ENCODE results near the gene SGTA. TPM values are rescaled to one million over a fixed set of nuclear protein-coding genes. Genes with fewer than 3 reads are reported as not detected.

Gene SGTA
- total RNA-seq, 2 donors from 2014 or later, result 73.9 to 81.5 TPM

DNA sequence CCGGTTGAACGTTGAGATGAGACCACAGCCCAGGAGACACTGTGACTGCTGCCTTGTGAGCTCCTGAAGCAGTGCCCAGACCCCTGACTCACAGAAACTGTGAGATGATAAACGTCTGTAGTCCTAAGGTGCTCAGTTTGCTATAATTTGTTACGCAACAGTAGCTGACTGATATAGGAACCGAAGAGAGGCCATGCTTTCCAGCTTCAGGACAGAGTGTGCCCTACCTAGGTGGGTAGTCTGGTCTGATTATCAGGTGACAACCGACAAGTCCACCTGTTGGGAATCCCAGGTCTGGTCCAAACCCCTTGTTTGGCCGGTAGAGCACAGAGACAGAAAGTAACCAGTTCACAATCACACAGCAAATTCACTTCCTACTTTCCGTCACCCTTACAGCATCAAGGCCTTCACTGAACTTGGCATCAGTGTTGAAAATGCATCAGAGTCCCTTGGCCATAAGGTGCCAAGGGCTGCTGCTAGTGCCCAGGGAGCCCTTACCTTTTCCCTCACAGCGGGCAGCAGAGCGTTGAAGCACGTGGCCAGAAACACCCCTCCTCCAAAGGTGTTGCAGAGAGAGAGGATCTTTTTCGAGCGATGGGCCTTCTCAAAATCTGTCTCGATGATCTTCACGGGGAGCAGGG lies 46.4 kb downstream of the SGTA start:
- peaks cover 41% of the 10 kb centered on the region for H3K36me3 Mint-ChIP-seq (ENCODE audit: low read depth)
- TF ChIP-seq, protein P1, sequence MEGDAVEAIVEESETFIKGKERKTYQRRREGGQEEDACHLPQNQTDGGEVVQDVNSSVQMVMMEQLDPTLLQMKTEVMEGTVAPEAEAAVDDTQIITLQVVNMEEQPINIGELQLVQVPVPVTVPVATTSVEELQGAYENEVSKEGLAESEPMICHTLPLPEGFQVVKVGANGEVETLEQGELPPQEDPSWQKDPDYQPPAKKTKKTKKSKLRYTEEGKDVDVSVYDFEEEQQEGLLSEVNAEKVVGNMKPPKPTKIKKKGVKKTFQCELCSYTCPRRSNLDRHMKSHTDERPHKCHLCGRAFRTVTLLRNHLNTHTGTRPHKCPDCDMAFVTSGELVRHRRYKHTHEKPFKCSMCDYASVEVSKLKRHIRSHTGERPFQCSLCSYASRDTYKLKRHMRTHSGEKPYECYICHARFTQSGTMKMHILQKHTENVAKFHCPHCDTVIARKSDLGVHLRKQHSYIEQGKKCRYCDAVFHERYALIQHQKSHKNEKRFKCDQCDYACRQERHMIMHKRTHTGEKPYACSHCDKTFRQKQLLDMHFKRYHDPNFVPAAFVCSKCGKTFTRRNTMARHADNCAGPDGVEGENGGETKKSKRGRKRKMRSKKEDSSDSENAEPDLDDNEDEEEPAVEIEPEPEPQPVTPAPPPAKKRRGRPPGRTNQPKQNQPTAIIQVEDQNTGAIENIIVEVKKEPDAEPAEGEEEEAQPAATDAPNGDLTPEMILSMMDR (conservative IDR thresholded peaks at IDR 0.05), result no peak
- H3K27ac ChIP-seq (ENCODE audit: low read depth, low read length), result no peak overlapping the region
- H3K4me3 ChIP-seq (ENCODE audit: low read length), result no peak overlapping the region
- H3K27me3 Mint-ChIP-seq (ENCODE audit: insufficient read depth), result peaks cover 4% of the 10 kb centered on the region
- H3K27me3 ChIP-seq (ENCODE audit: control insufficient read depth, insufficient read depth, low read length, poor library complexity, severe bottlenecking), result peaks cover 9% of the 10 kb centered on the region
- DNase-seq, result no peak
- H3K4me3 Mint-ChIP-seq, result no peak overlapping the region
- H3K27ac Mint-ChIP-seq, result no peak overlapping the region
- peaks cover 17% of the 10 kb centered on the region for H3K36me3 ChIP-seq (ENCODE audit: control insufficient read depth, insufficient read depth, low read length)
- peaks cover 4% of the 10 kb centered on the region for H3K4me1 Mint-ChIP-seq
- H3K9me3 Mint-ChIP-seq, result peaks cover 3% of the 10 kb centered on the region
- 95 to 100% methylated on average over 11 to 15 of the region's 15 CpGs for WGBS, 2 experiments (ENCODE audit: insufficient coverage in 1 of 2, insufficient read length in 1 of 2)
- H3K4me1 ChIP-seq (ENCODE audit: control insufficient read depth, insufficient read depth, low read length), result peaks cover 3% of the 10 kb centered on the region
- H3K9me3 ChIP-seq (ENCODE audit: control insufficient read depth, low read length), result peaks cover 6% of the 10 kb centered on the region
- no peak overlapping the region for H3K9ac ChIP-seq (ENCODE audit: extremely low read depth, low read length, poor library complexity, severe bottlenecking)

DNA sequence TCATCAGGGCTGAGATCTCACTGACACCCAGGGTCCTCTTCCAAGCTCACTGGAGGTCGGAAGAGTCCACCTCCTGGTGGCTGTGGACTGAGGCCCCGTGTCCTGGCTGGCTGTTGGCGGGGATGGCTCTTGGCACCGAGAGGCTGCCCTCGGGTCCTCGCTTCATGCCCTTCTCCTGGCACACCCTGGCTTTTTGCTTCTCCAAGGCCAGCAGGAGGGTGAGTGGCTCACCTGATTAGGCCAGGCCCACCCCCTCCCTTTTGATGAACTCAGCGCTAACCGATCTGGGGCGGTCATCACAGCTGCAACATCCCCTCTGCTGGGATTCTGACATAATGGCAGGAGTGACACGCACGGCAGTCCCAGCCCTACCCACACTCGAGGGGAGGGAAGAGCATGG lies 47.7 kb downstream of the SGTA start:
- H3K27ac Mint-ChIP-seq, result no peak overlapping the region
- H3K27me3 ChIP-seq (ENCODE audit: control insufficient read depth, insufficient read depth, low read length, poor library complexity, severe bottlenecking), result no peaks in the 10 kb centered on the region
- peaks cover 3% of the 10 kb centered on the region for H3K9me3 Mint-ChIP-seq
- peaks cover 3% of the 10 kb centered on the region for H3K4me1 ChIP-seq (ENCODE audit: control insufficient read depth, insufficient read depth, low read length)
- peaks cover 6% of the 10 kb centered on the region for H3K9me3 ChIP-seq (ENCODE audit: control insufficient read depth, low read length)
- H3K36me3 ChIP-seq (ENCODE audit: control insufficient read depth, insufficient read depth, low read length), result peaks cover 17% of the 10 kb centered on the region
- no peak overlapping the region for H3K27ac ChIP-seq (ENCODE audit: low read depth, low read length)
- H3K4me3 Mint-ChIP-seq, result no peak overlapping the region
- H3K4me3 ChIP-seq (ENCODE audit: low read length), result no peak overlapping the region
- no peak for DNase-seq
- H3K36me3 Mint-ChIP-seq (ENCODE audit: low read depth), result peaks cover 41% of the 10 kb centered on the region
- WGBS, 2 experiments (ENCODE audit: insufficient coverage in 1 of 2, insufficient read length in 1 of 2), result 93 to 98% methylated on average over 12 of the region's 12 CpGs
- H3K4me1 Mint-ChIP-seq, result peaks cover 4% of the 10 kb centered on the region
- H3K27me3 Mint-ChIP-seq (ENCODE audit: insufficient read depth), result peaks cover 3% of the 10 kb centered on the region
- H3K9ac ChIP-seq (ENCODE audit: extremely low read depth, low read length, poor library complexity, severe bottlenecking), result no peak overlapping the region
- TF ChIP-seq, protein P1 (conservative IDR thresholded peaks at IDR 0.05), result no peak

- WGBS, 2 experiments (ENCODE audit: insufficient coverage in 1 of 2, insufficient read length in 1 of 2), result 93 to 99% methylated on average over 14 to 26 of the region's 26 CpGs
- H3K4me1 Mint-ChIP-seq, result peaks cover 4% of the 10 kb centered on the region
- no peak overlapping the region for H3K27ac Mint-ChIP-seq
- TF ChIP-seq, protein P1 (conservative IDR thresholded peaks at IDR 0.05), result no peak
- Histone ChIP-seq H3K27me3 (ENCODE audit: control insufficient read depth, insufficient read depth, low read length, poor library complexity, severe bottlenecking) (no peaks in the 10 kb centered on the region), H3K9me3 (ENCODE audit: control insufficient read depth, low read length) (peaks cover 6% of the 10 kb centered on the region), H3K4me1 (ENCODE audit: control insufficient read depth, insufficient read depth, low read length) (peaks cover 3% of the 10 kb centered on the region), H3K4me3 (ENCODE audit: low read length) (no peak overlapping the region), H3K9ac (ENCODE audit: extremely low read depth, low read length, poor library complexity, severe bottlenecking) (no peak overlapping the region), H3K27ac (ENCODE audit: low read depth, low read length) (no peak overlapping the region), H3K36me3 (ENCODE audit: control insufficient read depth, insufficient read depth, low read length) (peaks cover 17% of the 10 kb centered on the region)
- no peak for DNase-seq
- no peaks in the 10 kb centered on the region for H3K27me3 Mint-ChIP-seq (ENCODE audit: insufficient read depth)
- peaks cover 3% of the 10 kb centered on the region for H3K9me3 Mint-ChIP-seq
- H3K36me3 Mint-ChIP-seq (ENCODE audit: low read depth), result peaks cover 41% of the 10 kb centered on the region
- H3K4me3 Mint-ChIP-seq, result no peak overlapping the region
These were observed 48.3 kb downstream of the SGTA start for GRCh38 chr19:2734589-2735288.
